OCI-LY7 (cell line): ENCODE measurements around the gene TMEM9B.

Experiments
- CTCF ChIP-seq: fragments of 200-600 bp; sonication (generic); conservative IDR thresholded peaks from 2 replicates; pipeline ENCODE4 v1.5.1; 2014; ENCODE audit warnings: mild to moderate bottlenecking, antibody characterized with exemption, low read length, moderate library complexity, mixed read lengths
- EZH2phosphoT487 ChIP-seq: fragments of 200-600 bp; sonication (generic); IDR thresholded peaks from 2 replicates; pipeline ENCODE4 v1.6.1; 2018; ENCODE audit warnings: low read depth, borderline replicate concordance, mild to moderate bottlenecking, mixed run types, antibody characterized with exemption, low read length, moderate library complexity, mixed read lengths

- TF ChIP-seq CTCF (no peak), EZH2phosphoT487 (no peak)
These were observed 19.3 kb upstream of the TMEM9B start for GRCh38 chr11:8983552-8983951.
